IMR-90 (cell line): ENCODE results near the gene GALNT6.

Experiments
- BHLHE40 ChIP-seq: fragments of 150-350 bp; IDR thresholded peaks from 2 replicates; pipeline ENCODE4 v1.6.1; 2016; ENCODE audit warnings: mild to moderate bottlenecking, low read depth, low read length
- CEBPB ChIP-seq: IDR thresholded peaks from 2 replicates; pipeline ENCODE4 v1.6.1; 2012; ENCODE audit warnings: low read depth, low read length, improper control_type of control experiment
- CTCF ChIP-seq: conservative IDR thresholded peaks from 2 replicates; pipeline ENCODE4 v1.5.1; 2012; ENCODE audit warnings: mild to moderate bottlenecking, low read depth, low read length, improper control_type of control experiment
- MXI1 ChIP-seq: IDR thresholded peaks from 2 replicates; pipeline ENCODE4 v1.6.1; 2012; ENCODE audit warnings: low read depth, mild to moderate bottlenecking, low read length, moderate library complexity, borderline replicate concordance
- NFE2L2 ChIP-seq: fragments of 150-350 bp; IDR thresholded peaks from 2 replicates; pipeline ENCODE4 v1.6.1; 2016; ENCODE audit warnings: low read depth, mild to moderate bottlenecking, low read length
- POLR2A ChIP-seq: IDR thresholded peaks from 2 replicates; pipeline ENCODE4 v1.6.1; 2012; ENCODE audit warnings: mild to moderate bottlenecking, low read depth, low read length

DNA sequence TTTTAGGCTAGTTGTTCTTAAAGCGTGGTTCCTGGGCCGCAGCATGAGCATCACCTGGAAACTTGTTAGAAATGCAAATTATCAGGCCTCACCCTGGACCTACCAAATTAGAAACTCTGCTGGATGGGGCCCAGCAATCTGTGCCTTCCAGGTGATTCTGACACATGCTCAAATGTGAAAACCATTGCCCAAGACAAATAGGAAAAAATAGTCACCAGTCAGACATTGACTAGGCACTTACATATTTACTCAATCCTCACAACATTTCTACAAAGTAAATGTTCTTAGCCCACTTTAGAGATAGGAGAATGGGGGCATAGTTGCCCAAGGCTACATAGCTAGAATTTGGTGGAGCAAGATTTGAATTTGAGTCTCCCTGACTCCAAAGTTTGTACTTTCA lies 48.0 kb downstream of the GALNT6 start:
- TF ChIP-seq CTCF = no peak
- no peak for TF ChIP-seq CEBPB
- no peak for TF ChIP-seq POLR2A
- TF ChIP-seq NFE2L2 = no peak
- no peak for TF ChIP-seq BHLHE40
- TF ChIP-seq MXI1 = no peak
